NCI-H82 treated with DMSO at 0.1 percent for 48 hours (cell line): Measurements from ENCODE around the gene UNC79.
"Not testable (repeated sequence)": the region's sequence is repeated elsewhere in the genome, so short reads cannot be mapped to it uniquely, and the experiment has no call there.

ENCODE experiments used
- DNase-seq: peaks from one replicate; lab custom pipeline; 2025; ENCODE audit not compliant: unreplicated experiment; lab: John Stamatoyannopoulos, UW

Gene UNC79

DNA sequence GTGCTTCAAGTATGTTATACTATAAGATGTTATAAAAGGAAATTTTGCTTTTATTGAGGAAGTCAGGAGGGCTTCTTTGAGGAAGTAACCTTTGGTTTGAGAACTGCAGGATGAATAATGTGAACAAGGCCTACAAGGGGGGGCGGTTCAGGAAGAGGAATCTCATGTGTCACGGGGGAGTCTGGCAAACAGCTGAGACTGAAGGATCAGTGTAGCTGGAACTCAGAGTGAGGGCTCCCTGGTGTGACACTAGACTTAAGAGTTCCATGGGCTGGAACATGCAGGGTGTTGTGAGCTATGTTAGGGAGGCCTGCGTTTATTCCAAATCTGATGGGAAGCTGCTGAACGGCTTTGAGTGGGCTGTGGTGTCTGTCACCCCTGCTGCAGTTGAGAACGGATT lies 62.3 kb downstream of the UNC79 start:
- DNase-seq: no peak

DNA sequence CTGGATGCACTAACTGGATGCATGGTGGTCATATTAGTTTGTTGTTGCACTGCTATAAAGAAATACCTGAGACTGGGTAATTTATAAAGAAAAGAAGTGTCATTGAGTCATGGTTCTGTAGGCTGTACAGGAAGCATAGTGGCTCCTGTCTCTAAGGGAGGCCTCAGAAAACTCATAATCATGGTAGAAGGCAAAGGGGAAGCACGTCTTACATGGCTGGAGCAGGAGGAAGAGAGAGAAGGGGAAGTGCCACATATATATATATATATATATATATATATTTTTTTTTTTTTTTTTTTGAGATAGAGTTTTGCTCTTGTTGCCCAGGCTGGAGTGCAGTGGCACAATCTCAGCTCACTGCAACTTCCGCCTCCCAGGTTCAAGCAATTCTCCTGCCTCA lies 62.9 kb downstream of the UNC79 start:
- not testable (repeated sequence) for DNase-seq

DNA sequence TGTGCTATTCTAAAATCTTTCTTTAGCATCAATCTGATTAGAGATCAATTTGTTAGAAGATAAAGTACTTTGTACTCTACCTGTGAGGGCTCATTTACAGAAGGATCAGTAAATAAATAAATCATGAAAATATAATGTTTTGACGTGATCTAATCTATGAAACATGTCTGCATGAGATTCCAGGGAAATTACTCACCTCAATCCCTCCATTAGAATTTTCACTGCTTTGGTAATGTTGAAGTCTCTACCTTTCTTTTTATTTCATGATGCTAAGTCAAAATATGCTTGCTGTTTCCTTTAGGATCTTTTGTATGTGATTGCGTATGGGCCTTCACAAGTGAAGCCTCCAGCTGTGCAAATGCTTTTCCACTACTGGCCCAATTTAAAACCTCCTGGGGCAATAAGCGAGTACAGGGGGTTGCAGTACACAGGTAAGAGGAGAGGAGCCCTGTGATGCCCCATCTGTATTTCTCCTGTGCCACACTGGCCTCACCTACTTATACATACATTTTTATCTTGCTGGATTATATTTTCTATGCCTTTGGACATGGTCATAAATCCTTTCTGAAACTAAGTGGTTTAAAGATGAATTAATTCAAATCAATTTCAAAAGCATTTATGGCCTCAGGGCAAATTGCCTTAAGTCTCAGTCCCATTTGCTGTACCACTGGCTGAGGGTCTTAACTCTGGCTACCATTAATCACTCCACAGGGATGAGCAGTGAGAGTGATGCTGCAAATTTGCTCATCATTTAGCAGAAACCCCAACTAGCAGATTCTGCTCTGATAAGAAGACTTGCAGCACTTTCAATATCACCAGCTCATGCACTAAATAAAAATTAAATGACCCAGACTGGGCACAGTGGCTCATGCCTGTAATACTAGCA lies 66.4 kb downstream of the UNC79 start:
- no peak for DNase-seq

DNA sequence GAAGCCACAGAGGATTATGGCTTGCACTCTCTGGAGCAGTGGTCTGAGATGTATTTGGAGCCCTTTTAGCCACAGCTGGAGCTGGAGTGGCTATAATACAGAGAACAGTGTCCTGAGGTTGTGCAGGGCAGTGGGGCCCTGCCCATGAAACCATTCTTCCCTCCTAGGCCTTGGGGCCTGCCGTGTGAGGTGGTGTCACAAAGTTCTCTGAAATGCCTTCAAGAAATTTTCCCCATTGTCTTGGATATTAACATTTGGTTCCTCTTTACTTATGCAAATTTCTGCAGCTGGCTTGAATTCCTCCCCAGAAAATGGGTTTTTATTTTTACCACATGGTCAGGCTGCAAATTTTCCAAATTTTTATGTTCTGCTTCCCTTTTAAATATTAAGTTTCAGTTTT lies 79.3 kb downstream of the UNC79 start:
- DNase-seq: no peak

- DNase-seq: no peak
Observed at GRCh38 chr14:93511001-93511400, 80.3 kb downstream of the UNC79 start.

DNA sequence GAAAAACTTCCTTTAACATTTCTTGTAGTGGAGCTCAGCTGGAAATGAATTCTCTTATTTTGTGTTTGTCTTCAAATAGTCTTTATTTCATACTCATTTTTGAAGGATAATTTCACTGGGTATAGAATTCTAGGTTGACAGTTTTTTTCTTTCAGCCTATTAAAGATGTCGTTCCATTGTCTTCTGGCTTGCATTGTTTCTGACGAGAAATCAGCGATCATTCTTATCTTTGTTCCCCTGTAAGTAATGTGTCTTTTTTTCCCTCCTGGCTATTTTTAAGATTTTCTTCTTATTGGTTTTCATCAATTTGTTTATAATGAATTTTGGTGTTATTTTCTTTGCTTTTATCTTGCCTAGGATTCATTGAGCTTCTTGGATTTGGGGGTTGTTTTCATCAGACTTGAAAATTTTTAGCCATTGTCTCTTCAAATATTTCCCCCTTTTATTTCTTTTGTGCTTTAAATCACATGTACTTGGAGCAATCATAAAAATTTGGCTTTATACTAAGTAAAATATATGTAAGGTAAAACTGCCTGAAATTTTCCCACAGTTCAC lies 89.4 kb downstream of the UNC79 start:
- DNase-seq: no peak

DNA sequence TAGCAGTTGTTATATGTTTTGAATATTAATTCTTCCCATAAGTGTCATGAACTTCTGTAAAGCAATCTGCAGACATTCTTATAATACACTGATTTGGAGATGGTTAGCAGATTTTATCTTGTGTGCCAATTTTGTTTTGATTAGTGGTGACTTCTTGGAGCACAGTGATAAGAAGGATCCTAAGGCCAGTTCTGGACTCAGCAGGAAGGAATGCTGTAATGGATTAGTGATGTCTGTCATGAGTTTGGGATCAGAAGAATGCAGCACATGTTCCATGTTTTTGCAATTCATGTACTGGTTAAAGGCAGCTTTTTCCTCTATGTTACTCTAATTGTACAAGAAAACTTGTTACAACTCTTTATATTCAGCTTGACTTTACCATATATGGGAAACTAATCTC lies 91.5 kb downstream of the UNC79 start:
- no peak for DNase-seq

DNA sequence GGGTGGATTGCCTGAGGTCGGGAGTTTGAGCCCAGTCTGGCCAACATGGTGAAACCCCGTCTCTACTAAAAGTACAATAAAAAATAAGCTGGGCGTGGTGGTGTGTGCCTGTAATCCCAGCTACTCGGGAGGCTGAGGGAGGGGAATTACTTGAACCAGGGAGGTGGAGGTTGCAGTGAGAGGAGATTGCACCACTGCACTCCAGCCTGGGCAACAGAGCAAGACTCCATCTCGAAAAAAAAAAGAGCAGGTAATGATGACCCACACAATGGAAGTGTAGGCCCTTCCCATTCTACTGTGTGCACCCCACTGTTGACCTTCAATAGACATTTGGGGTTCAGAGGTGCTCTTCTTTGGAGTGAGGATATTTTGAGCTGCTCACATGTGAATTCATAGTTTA lies 94.5 kb downstream of the UNC79 start:
- not testable (repeated sequence) for DNase-seq

DNA sequence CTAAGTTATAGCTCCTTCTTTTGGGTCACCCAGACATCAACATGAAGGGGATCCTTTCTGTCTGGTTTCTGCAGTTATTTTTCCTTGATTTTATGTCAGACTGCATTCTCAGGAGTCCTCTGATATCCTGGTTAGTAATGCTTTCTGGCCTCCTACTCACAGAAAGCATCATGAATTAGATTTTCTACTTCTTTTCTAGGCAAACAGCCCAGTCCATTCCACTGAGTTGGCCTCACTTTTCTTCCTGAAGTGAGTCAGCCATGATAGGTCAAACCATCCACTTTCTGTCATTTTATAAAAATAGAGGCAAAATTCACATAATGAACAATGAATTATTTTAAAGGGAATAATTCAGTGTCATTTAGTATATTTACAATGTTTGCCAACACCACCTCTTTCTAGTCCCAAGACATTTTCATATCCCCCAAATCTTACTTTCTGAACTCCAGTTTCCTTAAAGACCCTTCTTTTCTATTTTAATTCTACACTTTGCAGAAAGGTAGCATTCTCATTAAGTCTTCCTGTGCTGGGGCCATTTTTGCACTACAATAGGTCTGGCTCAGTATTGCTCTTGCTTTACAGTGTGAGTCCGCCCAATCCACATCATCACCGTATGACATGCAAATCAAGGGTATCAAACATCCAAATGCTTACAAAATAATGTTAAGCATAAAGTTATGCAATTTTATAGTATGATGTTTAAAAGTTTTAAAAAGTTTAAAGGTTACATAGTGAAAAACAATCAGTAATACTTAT lies 95.1 kb downstream of the UNC79 start:
- DNase-seq: no peak

DNA sequence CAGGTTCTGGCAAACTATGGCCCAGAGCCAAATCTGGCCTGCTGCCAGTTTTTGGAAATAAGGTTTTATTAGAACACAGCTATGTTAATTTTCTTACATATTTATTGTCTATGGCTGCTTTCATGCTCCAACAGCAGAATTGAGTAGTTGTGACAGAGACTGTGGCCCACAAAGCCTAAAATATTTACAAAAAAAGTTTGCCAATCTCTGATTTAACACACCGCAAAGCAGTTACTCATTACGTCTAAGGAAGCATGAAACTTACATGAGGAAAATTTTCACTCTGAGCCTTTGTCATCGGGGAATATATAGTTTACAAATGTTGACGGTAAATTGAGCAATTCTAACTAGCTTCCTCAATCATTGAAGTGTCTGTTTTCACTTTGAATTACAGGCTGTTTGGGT lies 96.5 kb downstream of the UNC79 start:
- no peak for DNase-seq

GRCh38 chr14:93528884-93529558 lies 98.3 kb downstream of the UNC79 start:
- DNase-seq: no peak

DNA sequence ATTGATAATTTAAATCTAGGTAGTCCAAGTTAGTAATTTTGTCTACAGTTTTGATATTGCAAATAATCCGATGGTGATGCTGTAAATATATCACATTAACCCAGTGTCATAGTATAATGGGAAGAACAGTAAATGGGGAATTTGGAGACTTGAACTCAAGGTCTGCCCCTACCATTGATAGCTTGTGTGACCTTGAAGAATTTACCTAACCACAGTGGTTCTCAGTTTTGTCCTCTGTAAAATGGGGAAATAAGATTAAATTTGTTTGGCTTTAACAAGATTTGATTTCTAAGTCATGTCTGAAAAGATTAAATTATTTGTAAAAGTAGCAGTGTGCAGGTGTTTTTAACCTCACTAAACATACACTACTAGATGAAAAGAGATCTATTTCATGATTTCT lies 100.9 kb downstream of the UNC79 start:
- DNase-seq: no peak

DNA sequence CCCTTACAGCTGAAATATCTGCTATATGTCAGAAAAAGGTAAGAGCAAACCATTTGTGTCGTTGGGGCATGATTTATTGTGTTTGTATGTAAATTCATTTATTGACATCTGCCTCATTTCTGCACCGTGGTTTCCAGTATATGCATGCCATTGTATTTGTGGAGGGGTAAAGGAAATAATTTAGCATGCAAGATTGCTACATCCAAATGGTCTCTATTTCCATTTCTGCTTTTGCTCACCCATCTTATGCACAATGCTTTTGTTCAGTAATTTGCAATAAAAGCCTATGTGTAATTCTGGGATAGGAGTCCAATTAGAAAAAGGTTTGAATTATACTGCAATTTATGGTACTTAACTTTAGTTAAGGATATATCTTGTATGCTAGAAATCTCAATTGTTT lies 101.8 kb downstream of the UNC79 start:
- no peak for DNase-seq

DNA sequence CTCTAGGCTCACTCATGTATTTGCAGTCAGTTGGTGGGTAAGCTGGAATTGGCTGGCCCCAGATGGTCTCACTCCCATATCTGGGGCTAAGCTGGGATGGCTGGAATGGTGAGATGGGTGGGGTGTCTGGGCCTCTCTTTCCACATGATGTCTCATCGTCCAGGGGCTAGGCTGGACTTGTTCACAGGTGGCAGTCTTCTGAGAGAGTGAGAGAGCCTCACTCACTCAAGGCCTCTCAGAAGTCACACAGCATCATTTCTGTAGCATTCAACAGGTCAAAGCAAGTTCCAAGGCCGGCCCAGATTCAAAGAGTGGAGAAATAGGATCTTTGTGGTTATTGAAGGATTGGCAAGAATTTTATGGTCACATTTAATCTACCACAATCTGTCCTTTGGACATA lies 102.7 kb downstream of the UNC79 start:
- no peak for DNase-seq

DNA sequence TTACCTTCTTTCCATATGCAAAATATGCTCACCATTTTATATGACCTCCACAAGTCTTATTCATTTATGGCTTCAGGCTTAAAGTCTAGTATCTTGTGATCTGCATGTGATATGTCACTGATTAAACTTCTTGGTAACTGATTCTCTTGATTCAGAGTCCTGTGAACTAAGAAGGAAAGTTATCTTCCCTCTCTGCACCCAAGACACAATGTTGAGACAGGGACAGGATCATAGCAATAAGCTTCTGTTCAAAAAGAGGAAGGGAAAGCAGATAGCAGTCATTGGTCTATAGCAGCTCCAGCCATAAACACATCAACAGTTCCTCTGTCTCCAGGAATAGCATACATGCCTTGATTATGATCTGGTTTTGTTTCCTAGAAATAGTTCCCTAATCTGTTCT lies 103.1 kb downstream of the UNC79 start:
- no peak for DNase-seq

GRCh38 chr14:93535537-93535936 lies 104.8 kb downstream of the UNC79 start:
- no peak for DNase-seq

GRCh38 chr14:93536945-93537344 lies 106.2 kb downstream of the UNC79 start:
- no peak for DNase-seq

- no peak for DNase-seq
Observed at GRCh38 chr14:93537951-93538350, 107.2 kb downstream of the UNC79 start.

- no peak for DNase-seq
Observed at GRCh38 chr14:93538413-93538812, 107.7 kb downstream of the UNC79 start.

- no peak for DNase-seq
Observed at GRCh38 chr14:93540235-93540634, 109.5 kb downstream of the UNC79 start.

GRCh38 chr14:93543766-93544165 lies 113.0 kb downstream of the UNC79 start:
- peak; percentile 2 for DNase-seq
